ENCODE measurements around the gene RAB35.
A peak's percentile ranks its signal among the peaks of the same experiment; 100 is the strongest.

RAB35 gene

DNA sequence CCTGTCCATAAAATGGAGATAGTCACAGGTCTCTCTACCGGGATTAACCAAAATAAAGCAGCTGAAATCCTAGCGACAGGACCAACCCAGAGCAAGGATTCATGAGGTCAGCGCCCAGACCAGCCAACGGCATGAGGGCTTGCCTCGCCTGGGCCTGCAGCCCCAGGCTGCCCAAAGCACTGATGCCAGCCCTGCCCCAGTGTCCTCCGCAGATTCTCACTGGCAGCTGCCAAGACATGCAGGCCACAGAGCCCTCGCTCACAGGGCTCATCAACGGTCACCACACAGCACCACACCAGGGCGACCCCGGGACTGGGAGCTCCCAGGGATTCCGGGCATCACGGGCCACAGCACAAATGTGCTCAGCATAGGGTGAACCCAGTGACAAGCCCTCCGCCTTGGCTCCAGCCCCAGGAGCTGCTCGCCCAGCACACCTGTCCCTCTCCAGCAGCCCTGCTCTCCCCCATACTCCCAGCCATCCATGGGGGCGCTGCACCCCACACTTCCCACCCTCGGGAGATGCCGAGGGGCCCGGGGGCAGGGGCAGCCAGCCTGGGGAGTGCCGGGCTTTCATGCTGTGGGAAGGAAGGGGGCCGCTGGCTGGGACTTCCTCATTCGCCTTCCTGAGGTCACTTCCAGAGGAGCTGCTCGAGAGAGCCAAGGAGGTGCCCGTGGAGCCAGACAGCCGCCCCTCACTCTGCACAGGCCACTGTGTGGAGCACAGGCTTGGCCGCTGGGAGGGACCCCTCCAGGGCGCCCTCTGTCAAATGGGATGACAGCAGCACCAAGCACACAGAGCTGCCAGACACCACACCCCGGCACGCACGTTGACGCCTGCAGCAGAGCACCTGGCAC, 14.1 kb downstream of the RAB35 start:
- DNase-seq: no peak

DNA sequence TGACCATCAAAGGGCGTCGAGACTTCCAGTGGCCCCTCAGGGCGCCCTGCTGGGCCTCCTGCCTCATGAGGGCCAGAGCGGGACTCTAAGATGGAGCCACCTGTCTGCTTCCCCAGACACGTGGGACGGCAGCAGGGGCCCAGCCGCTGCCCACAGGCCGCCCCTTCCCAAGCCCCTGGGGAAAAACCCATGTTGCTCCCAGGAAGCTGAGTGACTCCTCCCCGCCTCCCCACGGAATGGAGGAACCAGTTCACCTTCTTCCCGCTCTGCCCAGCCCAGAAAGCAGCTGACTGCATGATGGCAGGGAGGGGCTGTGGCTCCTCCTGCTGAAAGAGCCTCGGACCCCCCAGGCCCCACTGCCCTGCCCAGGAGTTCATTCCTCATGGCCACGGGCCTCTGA, 14.9 kb downstream of the RAB35 start:
- no peak for DNase-seq

DNA sequence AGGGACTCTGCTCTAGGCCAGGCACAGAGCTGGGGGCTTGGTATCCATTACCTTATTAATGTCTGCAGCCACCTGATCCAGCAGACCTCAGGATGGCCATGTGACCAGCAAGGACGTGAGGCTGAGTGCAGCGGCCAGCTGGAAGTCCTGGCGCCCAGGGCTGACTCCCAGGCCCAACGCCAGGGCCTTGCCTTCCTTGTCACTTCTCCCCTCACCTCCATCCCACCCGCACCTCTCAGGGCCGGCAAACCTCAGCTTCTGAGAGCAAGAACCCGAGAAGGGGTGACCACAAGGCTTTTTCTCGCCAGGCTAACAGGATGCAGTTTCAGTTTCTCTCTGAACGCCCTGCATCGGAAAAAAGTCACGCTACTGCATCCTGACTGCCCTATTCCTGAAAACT, 15.4 kb downstream of the RAB35 start:
- DNase-seq: no peak

DNA sequence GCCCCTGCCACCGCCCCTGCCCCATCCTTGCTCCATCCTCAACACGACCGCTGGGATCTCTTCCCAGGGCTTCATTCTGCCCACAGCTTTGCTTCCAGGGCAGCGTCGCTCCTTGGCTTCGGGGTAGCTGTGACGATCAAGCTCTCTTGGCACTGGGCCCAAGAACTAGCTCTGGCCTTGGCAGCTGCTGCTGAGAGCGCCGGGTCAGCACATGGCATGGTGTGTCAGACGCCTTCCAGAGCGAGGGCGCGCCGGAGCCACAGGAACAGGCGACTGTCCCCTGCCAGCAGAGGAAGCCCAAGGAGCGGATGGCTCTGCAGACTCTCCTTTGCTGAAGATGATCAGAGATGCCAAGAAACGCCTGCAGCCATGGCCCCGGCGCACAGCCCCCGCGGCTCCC, 15.9 kb downstream of the RAB35 start:
- no peak for DNase-seq

DNA sequence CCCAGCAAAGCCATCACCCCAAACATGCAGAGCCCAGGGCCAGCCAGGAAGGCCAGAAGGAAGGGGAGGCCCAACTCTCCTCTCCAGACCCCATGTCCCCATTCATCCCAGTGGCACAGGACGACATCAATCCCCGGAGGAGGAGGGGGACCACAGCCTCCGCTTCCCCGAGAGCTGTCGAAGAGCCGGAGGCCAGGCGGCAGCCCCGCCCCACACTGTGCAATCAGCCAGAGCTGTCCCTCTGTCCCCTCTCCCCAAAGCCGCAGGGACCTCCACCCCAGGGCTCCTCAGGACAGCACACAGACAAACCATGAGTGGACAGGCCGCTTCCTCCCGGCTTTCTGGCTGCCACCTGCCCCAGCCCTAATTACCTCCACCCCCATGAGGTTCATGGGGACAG, 16.8 kb downstream of the RAB35 start:
- DNase-seq: no peak

DNA sequence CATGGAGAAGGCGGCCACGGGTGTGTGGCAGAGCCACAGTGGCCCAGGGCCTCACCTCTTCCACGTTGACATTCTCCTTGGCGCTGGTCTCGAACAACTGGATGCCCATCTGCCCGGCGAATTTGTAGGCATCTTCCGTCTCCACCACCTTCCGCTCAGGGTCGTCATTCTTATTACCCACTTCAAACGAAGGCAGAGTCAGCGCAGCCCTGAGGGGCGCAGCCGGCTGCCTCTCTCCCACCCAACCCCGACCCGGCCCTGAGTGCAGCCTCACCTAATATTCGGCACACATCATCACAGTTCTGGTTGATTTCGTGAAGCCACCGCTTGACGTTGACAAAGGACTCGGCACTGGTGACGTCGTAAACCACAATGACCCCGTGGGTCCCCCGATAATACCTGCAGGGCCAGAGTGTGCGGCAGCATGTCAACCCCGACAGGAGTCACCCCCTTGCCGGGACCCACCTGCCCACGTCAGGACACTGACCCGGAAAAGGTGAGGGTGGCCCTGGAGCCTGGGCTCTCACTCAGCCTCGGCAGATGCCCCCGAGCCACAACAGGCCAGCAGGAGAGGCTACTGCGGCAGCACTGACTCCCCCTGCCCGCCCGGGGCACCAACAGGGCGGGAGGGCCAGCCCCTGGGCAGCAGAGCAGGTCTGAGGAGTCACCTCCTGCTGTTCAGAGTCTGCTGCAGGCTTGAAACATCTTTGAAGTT, 17.6 kb downstream of the RAB35 start:
- DNase-seq: no peak

DNA sequence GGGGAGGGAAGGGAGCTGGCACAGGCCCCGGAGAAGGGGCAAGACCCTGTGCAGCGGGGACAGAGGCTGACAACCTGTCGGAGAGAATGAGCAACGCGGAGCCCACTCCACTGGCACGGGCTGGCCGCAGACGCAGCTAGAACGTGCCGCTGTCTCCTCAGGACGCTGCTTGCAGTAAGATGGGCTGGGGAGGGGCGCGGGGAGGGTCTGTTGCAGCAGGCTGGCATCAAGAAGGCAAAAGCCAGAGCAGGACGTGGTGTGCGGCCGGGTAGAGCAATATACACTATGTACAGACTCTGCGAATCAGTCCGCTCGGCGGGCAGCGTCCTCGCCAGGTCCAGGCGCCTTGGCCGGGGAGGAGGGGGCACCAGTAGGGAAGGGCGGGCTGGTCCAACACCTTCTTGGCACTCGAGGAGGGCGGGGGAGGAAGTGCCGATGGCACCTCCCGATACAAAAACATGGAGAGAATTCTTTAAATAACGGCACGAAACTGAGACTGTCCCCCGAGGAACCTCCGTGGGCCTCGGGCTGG, 19.8 kb downstream of the RAB35 start:
- no peak for DNase-seq

DNA sequence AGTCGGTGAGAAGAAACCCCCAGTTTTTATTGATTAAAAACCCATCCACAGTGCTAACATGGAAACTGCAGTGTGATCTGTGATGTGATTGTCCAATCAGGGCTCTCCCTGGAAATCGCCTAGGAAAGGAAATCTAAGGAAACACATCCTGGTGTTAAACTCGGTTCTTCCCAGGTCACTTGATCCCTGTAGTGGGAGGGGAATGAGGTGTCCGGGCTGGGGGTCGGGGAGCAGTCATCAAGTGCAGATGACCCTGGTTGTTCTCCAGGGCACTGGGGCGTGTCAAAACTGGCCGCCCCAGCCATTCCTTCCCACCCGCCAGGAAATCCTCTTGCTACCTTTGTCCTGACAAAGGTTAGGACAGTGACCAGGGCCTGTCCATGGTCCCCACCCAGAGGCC, 20.8 kb downstream of the RAB35 start:
- no peak for DNase-seq

DNA sequence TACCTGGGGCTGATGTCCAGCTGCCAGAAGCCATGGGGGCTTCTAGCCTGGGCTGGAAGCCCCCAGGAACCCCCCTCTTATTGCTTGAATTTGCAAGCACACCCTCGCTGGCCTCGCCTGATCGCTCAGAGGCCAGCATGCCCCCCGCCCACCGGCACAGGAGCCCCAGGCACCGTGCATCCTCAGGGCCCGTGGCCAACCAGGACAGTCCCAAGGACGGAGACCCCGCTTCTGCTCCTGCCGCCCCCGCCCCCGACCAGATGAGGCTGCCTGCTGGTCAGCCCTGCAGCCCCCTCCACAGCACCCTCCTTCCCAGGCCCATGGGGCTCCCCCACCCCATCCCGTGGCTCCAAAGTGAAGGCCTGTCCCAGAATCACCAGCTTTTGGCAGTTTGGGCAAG, 21.2 kb downstream of the RAB35 start:
- DNase-seq: no peak

DNA sequence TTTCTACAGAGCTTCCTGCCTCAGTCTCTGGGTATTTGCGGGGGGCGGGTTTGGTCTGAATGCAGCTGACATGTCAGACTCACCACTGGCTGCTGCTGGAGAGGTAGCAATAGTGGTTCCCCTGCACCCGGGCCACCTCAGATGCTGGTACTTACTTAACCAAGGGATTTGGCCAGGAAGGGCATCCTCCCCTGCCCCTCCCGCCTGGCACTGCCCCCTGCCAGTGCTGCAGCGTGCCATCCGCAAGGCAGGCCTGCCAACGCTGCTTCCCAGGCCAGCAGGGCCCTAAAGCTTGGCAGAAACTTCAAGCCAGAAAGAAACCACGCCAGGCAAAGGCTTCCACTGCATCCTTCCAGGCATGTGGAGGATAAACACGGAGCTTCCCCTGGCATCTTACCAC, 22.1 kb downstream of the RAB35 start:
- no peak for DNase-seq

DNA sequence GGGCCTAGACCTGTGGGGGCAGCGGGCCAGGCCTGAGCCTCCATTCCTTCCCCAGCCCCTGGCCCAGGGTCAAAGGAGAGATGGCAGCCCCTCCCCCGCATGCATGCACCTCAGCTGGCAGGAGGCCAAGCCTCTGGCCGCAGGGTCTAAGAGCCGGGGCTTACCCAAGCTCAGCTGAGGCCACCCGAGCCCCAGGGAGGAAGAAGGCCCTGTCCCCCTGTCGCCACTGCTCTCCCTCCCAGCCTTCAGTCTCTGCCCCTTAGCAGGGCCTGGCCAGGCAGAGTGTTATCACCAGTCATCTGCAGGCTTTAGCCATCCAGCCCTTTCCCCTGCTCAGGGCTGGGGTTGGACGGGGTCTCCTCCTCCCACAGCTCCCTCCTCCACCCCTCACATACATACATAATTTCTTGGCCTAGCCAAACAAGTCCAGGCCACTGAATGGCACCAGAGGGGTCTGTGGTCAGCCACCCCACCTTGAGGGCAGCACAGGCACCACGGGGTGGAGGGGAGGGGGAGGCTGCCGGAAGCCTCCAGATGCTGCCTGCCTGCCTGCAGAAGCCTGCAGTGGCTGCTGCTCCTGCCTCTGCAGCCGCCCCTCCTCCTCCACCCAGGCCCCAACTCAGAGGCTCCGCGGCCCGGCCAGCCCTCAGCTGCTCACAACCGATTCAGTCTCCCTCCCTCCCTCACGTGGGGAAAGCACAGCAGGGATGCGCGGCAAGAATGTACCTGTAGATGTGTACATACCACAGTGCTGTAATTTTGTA, 22.8 kb downstream of the RAB35 start:
- no peak for DNase-seq

DNA sequence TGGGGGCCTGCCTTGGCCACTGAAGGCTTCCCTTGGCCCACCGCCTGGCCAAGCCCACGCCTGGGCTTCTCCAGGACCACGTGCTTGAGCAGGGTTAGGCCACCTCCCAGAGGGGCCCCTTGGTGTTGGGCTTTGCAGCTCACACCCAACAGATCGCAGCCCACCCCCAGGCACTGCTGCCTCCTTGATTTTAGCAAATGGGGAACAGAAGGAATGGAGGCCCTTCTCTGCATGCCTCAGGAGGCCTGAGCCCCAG, 23.3 kb downstream of the RAB35 start:
- no peak for DNase-seq

DNA sequence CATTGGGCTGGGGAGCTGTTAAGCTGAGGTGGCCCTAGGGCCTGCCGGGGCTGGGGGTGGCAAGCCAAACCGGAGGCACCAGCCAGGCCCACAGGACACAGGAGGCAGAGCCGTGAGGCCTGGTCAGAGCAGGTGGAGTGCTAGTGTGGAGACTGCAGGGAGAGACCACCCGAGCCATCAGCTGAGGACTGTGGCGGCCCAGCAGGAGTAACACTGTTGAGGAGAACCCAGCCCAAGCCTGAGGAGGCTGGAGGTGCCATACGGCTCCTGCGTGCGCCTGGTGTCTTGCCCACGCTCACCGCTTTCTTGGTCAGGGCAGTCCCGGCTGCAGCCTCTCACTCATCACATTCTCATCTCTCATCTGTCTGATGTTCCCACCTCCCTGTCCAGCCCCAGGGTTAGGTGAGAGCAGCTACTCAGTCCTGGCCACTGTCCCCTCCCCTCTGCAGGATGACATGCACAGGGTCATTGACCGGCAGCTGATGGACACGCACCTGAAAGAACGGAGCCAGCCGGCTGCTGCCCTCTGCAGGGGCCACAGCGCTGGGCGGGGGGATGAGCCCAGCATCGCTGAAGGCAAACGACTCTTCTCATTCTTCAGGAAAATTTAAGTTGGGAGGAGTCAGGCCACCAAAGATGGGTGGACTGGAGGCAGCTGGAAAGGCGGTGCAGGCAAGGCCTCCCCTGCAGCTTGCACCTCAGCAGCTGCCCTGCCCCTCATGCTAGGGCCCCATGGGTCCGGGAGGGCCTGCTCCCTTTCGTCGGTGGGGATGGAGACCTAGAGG, 23.8 kb downstream of the RAB35 start:
- no peak for DNase-seq

DNA sequence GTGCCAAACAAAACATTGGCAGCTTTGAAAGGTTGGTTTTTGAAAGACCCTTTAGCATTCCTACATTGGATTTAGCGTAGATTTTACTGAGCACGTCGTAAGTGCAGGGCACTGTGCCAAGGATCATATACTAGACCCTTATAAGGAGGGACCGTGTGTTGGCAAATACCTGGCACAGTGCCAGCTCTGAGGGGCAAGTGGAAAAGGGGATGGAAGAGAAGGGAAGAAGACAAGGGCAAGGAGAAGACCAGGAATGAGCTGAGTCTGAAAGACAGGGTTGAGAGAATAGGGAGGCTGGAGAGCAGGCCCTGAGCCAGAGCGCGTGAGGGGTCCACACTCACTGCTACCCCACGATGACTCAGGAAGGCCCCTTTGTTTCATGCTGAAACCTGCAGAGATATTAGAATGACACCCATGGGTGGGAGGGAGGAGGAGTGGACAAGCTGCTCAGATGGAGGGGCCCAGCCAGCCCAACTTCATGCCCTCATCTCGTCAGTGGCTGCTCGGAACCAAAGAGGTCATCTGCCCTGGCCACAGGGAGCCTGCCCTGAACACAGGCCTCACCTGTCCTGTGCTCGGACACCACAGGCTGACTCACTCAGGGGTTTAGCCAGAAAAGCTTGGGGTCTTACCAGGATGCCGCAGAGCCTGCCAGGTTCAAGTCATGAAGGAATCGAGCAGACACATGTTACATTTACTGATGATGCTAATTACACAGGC, 25.0 kb downstream of the RAB35 start:
- no peak for DNase-seq

DNA sequence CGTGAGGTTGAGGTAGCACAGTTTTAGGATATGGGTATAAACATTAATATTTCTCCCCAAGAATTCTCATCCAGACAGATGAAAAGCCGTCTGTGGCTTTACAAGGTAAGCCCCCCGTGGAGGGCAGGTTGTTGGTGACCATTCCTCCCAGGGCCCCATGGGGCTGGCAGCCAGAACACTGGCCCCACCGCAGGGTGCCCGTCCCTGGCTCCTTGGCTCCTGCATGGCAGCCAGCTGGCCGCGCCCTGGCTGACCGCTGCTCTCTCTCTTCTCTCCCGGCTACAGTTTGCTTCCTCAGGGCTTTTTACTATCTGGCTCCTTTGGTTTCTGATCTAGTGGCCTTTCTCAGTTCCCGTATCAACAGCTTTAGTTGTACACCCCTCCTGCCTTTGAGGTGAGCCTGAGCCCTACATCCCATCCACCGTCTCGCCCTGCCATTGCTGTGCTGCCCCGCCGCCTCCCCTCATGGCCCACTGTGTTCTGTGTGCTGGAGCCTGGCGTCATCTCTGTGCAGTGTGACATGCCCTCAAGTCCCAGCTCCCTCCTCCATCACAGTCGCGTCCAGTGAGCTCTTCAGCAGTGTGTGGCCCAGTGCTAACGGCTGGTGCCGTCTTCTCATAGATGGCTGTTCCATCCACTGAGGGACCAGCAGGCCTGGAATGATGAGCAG, 25.8 kb downstream of the RAB35 start:
- no peak for DNase-seq

DNA sequence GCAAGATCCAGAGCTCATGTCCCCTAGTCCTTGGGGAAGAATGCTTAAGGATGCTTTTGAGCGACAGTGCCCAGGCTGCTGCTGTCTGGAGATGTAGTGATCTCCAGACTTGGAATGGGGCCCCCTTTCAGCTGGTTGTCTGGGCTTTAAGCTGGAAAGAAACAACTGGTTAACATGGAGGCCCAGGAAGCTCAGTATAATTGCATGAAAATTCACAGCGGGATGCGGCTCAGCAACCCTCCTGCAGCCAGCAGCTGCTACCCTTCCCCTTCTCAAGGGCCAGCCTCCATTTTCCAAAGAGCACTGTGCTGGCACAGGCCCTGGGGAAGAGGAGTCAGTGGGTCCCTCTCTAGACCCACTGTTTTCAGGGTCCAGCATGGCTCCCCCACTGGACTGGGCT, 26.3 kb downstream of the RAB35 start:
- no peak for DNase-seq

DNA sequence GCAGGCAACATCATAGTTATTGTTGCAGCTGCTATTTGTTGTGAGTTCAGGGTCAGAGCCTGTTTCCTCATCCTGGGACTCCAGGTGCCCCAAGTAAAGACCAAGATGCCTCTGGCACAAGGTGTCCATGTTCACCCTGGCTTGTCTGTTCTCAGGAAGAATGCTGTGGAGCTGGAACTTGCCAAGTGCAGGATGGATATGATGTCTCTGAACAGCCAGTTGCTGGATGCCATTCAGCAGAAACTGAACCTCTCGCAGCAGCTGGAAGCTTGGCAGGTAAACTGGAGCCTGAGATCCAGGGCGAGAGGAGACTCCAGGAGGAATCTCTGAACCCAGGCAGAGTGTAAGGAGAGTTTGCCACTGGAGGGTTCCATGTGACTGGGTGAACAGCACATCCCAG, 26.8 kb downstream of the RAB35 start:
- no peak for DNase-seq

DNA sequence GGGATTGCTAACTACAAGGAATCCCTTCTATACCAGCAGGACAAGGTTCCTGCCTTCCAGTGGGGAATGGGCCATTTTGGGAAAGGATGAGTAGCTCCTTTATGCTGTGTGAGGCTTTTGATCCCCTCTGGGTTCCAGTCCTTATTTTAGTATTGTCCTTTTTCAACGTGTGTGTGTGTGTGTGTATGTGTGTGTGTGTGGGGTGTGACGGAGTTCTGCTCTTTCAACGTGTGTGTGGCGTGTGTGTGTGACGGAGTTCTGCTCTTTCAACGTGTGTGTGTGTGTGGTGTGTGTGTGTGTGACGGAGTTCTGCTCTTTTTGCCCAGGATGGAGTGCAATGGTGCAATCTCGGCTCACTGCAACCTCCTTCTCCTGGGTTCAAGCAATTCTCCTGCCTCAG, 27.4 kb downstream of the RAB35 start:
- no peak for DNase-seq

DNA sequence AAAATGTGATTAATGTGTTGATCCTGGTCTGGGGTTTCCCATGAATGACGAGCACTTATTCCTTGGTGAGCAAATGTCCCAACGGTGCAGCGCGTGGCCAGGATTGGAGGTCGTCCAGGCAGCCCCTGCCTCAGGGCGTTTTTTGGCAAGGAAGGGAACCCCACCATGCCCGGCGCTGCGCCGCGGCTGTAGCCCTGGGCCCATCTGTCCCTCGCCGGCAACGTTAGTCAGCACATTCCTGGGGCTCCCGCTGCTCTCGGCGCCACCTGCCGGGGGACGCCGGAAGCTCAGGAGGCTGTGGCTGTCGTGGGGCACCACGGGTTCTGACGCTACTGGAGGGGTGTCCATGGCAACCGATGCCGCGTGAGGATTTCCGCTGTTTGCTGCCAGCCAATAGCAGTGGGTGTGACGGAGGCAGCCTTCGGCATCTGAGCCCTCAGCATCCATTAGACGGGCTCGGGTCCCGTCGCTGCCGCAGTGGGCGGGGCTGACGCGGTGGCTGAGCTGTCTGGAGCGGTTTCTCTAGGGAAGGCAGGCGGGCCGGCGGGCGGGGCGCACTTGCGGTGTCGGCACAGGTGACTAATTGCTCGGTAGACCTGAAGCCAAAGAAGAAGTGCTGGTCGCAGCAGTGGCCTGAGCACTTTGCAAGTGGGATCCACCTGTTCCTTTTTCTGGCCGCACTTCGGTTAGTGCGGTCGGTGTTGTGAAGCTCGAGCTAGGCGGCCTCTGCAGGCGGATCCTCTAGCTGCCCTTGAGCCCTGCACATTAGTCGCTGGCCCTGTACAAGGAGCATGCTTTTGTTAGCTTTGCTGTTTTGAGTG, 29.5 kb downstream of the RAB35 start:
- DNase-seq: peak; percentile 99

DNA sequence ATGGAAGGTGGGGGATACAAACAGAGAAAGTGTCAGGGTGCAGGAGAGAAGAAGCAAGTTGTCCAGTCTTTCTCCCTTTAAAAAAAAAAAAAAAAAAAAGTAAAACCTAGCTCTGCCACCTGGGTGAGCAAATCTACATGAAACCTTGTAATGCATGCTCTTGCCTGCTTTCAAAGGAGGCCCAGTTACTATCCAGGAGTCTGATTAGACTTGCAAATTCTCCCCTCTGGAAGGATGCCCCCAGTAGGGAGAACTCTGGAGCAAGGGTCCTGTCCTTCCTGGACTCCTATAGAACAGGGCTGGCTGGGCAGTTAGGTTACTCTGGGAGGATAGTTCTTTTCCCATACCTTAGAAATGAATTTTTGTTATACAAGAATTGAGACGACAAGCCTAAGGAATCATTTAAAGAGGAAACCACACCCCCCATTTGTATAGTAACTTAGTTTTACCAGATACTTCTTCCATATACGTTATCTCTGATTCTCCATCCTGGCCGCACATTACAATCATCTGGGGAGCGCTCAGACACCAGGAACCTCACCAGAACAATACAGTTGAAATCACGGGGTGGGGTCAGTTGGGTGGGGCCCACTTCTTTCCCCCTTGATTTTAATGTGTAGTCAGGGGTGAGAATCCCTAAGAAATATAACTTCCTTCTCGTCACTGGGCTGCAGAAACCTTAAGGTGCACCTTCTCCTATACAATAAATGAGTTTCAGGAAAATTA, 30.5 kb downstream of the RAB35 start:
- DNase-seq: peak; percentile 61
